ENCODE data around the gene MTHFD1L. TPM values are rescaled to one million over a fixed set of nuclear protein-coding genes. Genes with fewer than 3 reads are reported as not detected.

Gene MTHFD1L
- total and polyA plus RNA-seq, 9 of the 15 experiments (the other 6 are each of a cell fraction or from before 2014, with no cell fraction given), result 20.9 to 128 (median 61.0) TPM

DNA sequence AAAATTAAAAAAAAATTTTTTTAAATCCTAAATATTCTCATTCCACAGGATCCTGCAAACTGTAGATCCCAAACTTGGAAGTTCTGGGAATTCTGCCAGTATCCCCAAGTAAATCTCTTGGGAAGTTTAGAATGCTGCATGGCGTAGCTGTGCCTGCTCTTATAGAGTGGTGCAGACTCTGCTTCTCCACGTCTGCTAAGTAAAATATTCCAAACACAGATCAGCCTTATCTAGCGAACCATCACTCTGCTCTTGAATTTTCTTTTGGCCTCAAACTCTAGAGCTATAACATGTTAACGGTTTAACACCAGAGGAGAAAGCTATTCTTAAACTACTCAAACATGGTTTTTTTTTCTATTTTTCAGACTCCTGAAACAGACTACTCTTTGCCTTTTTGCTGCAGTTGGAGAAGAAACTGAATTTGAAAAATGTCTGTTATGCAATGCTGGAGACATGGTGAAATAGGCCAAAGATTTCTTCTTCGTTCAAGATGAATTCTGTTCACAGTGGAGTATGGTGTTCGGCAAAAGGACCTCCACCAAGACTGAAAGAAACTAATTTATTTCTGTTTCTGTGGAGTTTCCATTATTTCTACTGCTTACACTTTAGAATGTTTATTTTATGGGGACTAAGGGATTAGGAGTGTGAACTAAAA is 235.8 kb downstream of the MTHFD1L start:
- Histone ChIP-seq H3K79me2 (ENCODE audit: control insufficient read depth, insufficient read depth, low read length) (no peaks in the 10 kb centered on the region), H2AFZ (ENCODE audit: low read depth, low read length) (no peak overlapping the region), H3K4me2 (ENCODE audit: insufficient read depth, low read length) (no peak overlapping the region), H3K9me1 (ENCODE audit: control insufficient read depth, insufficient read depth, low read length) (no peaks in the 10 kb centered on the region), H3K27ac (ENCODE audit: extremely low read depth, low read depth, low read length) (no peak overlapping the region), H4K20me1 (replicated peaks; ENCODE audit: control insufficient read depth, insufficient read depth, low read length) (no peaks in the 10 kb centered on the region), H3K4me3 (no peak overlapping the region), H3K9ac (ENCODE audit: insufficient read depth in 1 of 2, low read depth in 2 of 2, low read length in 2 of 2) (no peak overlapping the region), H3K9me3 (replicated peaks; ENCODE audit: control insufficient read depth, insufficient read depth, low read depth, low read length) (no peaks in the 10 kb centered on the region), H3K36me3 (ENCODE audit: control insufficient read depth, insufficient read depth, low read length) (peaks cover 21% of the 10 kb centered on the region), H3K4me1 (replicated peaks in 1 of 2; ENCODE audit: control insufficient read depth in 2 of 2, insufficient read depth in 2 of 2, low read length in 2 of 2) (peaks cover 0 to 4% of the 10 kb centered on the region in 2 experiments; a peak in 3 of 5 replicates), H3K27me3 (ENCODE audit: control insufficient read depth in 2 of 2, insufficient read depth in 2 of 2, low read length in 2 of 2) (no peaks in the 10 kb centered on the region)
- ChIA-PET CTCF (ENCODE audit: low intra/inter-chr PET ratio) (no interaction called here), POLR2A (interaction anchor here (1.5 kb wide), 1 partner anchor 11 kb away, joined by 3 read pairs; no protein-coding TSS in a partner anchor)
- WGBS (ENCODE audit: insufficient coverage, low coverage, missing lambda C conversion rate), result 60% methylated on average over 6 of the region's 6 CpGs
- in situ Hi-C loops (cut with MboI), result no loop called here
- TF ChIP-seq, protein P1, sequence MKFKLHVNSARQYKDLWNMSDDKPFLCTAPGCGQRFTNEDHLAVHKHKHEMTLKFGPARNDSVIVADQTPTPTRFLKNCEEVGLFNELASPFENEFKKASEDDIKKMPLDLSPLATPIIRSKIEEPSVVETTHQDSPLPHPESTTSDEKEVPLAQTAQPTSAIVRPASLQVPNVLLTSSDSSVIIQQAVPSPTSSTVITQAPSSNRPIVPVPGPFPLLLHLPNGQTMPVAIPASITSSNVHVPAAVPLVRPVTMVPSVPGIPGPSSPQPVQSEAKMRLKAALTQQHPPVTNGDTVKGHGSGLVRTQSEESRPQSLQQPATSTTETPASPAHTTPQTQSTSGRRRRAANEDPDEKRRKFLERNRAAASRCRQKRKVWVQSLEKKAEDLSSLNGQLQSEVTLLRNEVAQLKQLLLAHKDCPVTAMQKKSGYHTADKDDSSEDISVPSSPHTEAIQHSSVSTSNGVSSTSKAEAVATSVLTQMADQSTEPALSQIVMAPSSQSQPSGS (CRISPR knock-in tag; IDR thresholded peaks at IDR 0.05), result no peak
- no peak for TF ChIP-seq NUFIP1 (IDR thresholded peaks at IDR 0.05; ENCODE audit: partially characterized antibody)
- no peak for TF ChIP-seq XRCC3 (IDR thresholded peaks at IDR 0.05)
- TF ChIP-seq JUNB (CRISPR knock-in tag; conservative IDR thresholded peaks at IDR 0.05), result no peak
- TF ChIP-seq CEBPB (tag; IDR thresholded peaks at IDR 0.05), result peak; percentile 60
- no peak for ATAC-seq
- no TSS peak for BruUV-seq (replicated peaks)
- intact Hi-C loops (cut with micrococcal nuclease), result loop anchor here (5.0 kb wide), 1 partner anchor 89 kb away; no protein-coding TSS in a partner anchor
- no peak for FAIRE-seq
- no peak for DNase-seq (ENCODE audit: extremely low read depth in 1 of 4, low spot score in 3 of 4)

Data from K562 (cell line).